GM12878 (cell line): ENCODE data around the gene RSL24D1. TPM values are rescaled to one million over a fixed set of nuclear protein-coding genes. Genes with fewer than 3 reads are reported as not detected.

ENCODE experiments used
- ATAC-seq: fragments of 200-7000 bp; cut with Tn5 transposase; 3 replicates; pipeline ENCODE4 v1.9.1; 2020; ENCODE audit warnings: mild to moderate bottlenecking, moderate library complexity
- Bru-seq: library from RNA; stranded (reverse); fragments of 400-500 nt; gene quantifications from one replicate; lab custom pipeline; 2021; lab: Mats Ljungman, UMichigan
- BruChase-seq, 2 experiments: library from RNA; stranded (reverse); fragments of 400-500 nt; gene quantifications; one replicate each; lab custom pipeline; 2021; lab: Mats Ljungman, UMichigan
- BruUV-seq: library from RNA; stranded (reverse); fragments of 400-500 nt; replicated peaks from 2 replicates; lab custom pipeline; 2021; lab: Mats Ljungman, UMichigan
- CTCF ChIA-PET: fragments of 300-600 bp; sonication (Branson Sonifier 250); formaldehyde crosslinking; extraction: SDS; loops from one replicate; lab custom pipeline; 2021; ENCODE audit warnings: inconsistent platforms; lab: Yijun Ruan, JAX
- POLR2A ChIA-PET: fragments of 350-600 bp; formaldehyde crosslinking; extraction: SDS; loops from one replicate; lab custom pipeline; 2021; ENCODE audit warnings: inconsistent platforms; lab: Charles Lee
- RAD21 ChIA-PET: fragments of 300-600 bp; sonication (Branson Sonifier 250); formaldehyde crosslinking; loops from one replicate; lab custom pipeline; 2023; ENCODE audit warnings: antibody characterized with exemption; ENCODE audit not compliant: unreplicated experiment; lab: Charles Lee
- SMC1A ChIA-PET: fragments of 300-600 bp; sonication (Branson Sonifier 250); formaldehyde crosslinking; loops from one replicate; lab custom pipeline; 2023; ENCODE audit not compliant: unreplicated experiment, uncharacterized antibody; lab: Charles Lee
- DNase-seq: peaks from one replicate; pipeline ENCODE4 v3.0.0-alpha.2; 2011; ENCODE audit warnings: low read depth, low spot score
- FAIRE-seq: peaks from 3 replicates; lab custom pipeline; 2011; peaks lifted over from hg19 to GRCh38; lab: Jason Lieb, UNC
- H2AFZ ChIP-seq: 2 replicates; pipeline ENCODE4 v1.6.0; 2011; ENCODE audit warnings: low read depth, low read length, control low read depth; ENCODE audit not compliant: control insufficient read depth
- H3K27ac ChIP-seq: 2 replicates; pipeline ENCODE4 v1.5.1; 2011; ENCODE audit warnings: control low read depth; ENCODE audit not compliant: control insufficient read depth, insufficient read depth
- H3K27me3 ChIP-seq, 2 experiments: replicated peaks in 1 of 2; 2 replicates each; pipeline versions ENCODE4 v1.6.0 to v1.6.1; 2011; ENCODE audit warnings: low read length in 1 of 2; ENCODE audit not compliant: control insufficient read depth in 2 of 2, insufficient read depth in 2 of 2
- H3K36me3 ChIP-seq, 2 experiments: 2 replicates each; pipeline ENCODE4 v1.5.1; 2011; ENCODE audit warnings: low read length in 1 of 2; ENCODE audit not compliant: control insufficient read depth in 2 of 2, insufficient read depth in 2 of 2
- H3K4me1 ChIP-seq: 2 replicates; pipeline ENCODE4 v1.6.1; 2011; ENCODE audit warnings: mild to moderate bottlenecking, low read length, moderate library complexity, mixed read lengths; ENCODE audit not compliant: control insufficient read depth, insufficient read depth
- H3K4me2 ChIP-seq: 2 replicates; pipeline ENCODE4 v1.6.0; 2011; ENCODE audit warnings: control low read depth; ENCODE audit not compliant: control insufficient read depth, insufficient read depth
- H3K4me3 ChIP-seq: fragments of 200-600 bp; sonication (generic); 2 replicates; pipeline ENCODE4 v1.5.1; 2016
- H3K79me2 ChIP-seq: 2 replicates; pipeline ENCODE4 v1.6.0; 2011; ENCODE audit warnings: low read length; ENCODE audit not compliant: control insufficient read depth, insufficient read depth
- H3K9ac ChIP-seq: 2 replicates; pipeline ENCODE4 v1.8.0; 2011; ENCODE audit warnings: low read length, control low read depth, mixed read lengths; ENCODE audit not compliant: control insufficient read depth, insufficient read depth
- H3K9me3 ChIP-seq: replicated peaks from 3 replicates; pipeline ENCODE4 v1.5.1; 2011; ENCODE audit warnings: mild to moderate bottlenecking, low read length; ENCODE audit not compliant: control insufficient read depth, insufficient read depth
- H4K20me1 ChIP-seq: 2 replicates; pipeline ENCODE4 v1.6.0; 2011; ENCODE audit not compliant: control insufficient read depth, insufficient read depth
- HCFC1 ChIP-seq: fragments of 150-350 bp; IDR thresholded peaks from 2 replicates; pipeline ENCODE4 v1.6.1; 2014; ENCODE audit warnings: low read length
- MTA2 ChIP-seq: fragments of 450-650 bp; IDR thresholded peaks from 2 replicates; pipeline ENCODE4 v1.6.1; 2016; ENCODE audit warnings: low read depth, mild to moderate bottlenecking, moderate library complexity
- RAD21 ChIP-seq: IDR thresholded peaks from 2 replicates; pipeline ENCODE4 v1.6.1; 2011; ENCODE audit warnings: mild to moderate bottlenecking, low read depth, low read length, moderate library complexity; ENCODE audit not compliant: insufficient read depth
- SIX5 ChIP-seq: IDR thresholded peaks from 2 replicates; pipeline ENCODE4 v1.6.1; 2011; ENCODE audit warnings: mild to moderate bottlenecking, low read depth, low read length, moderate library complexity; ENCODE audit not compliant: severe bottlenecking
- SMAD1 ChIP-seq: fragments of 450-650 bp; IDR thresholded peaks from 2 replicates; pipeline ENCODE4 v1.6.1; 2018; ENCODE audit warnings: mild to moderate bottlenecking, low read depth; ENCODE audit not compliant: partially characterized antibody
- SUPT20H ChIP-seq: IDR thresholded peaks from 2 replicates; pipeline ENCODE4 v1.6.1; 2011; ENCODE audit warnings: low read depth, mild to moderate bottlenecking, low read length, moderate library complexity, borderline replicate concordance; ENCODE audit not compliant: control insufficient read depth
- WGBS: methylation state at CpG from one replicate; pipeline ENCODE4 v1.1.6; 2016; ENCODE audit warnings: low lambda C conversion rate; ENCODE audit not compliant: insufficient replicate concordance, insufficient coverage; ENCODE audit errors: missing lambda C conversion rate; 5-methylcytosine and 5-hydroxymethylcytosine counted together
- in situ Hi-C: fragments of 300-500 bp; cut with MboI; formaldehyde crosslinking; loops from 9 replicates; pipeline ENCODE4 v1.14.3; 2018; ENCODE audit warnings: mixed read lengths
- intact Hi-C: fragments of 100-400 bp; cut with micrococcal nuclease; formaldehyde crosslinking; loops from one replicate; pipeline ENCODE4 v1.14.2; 2022; ENCODE audit not compliant: unreplicated experiment
- long read RNA-seq, 2 experiments: library from polyadenylated mRNA; unstranded; transcript quantifications; one replicate each; pipeline ENCODE4 v2.0.0, GENCODE V29; 2019 to 2020
- polyA minus RNA-seq, 3 experiments: library from RNA; depleted of rRNA, polyadenylated mRNA; stranded (reverse); fragments of >200 nt; gene quantifications; 2 replicates each; pipeline ENCODE4 v1.2.3, GENCODE V29; 2011
- polyA plus RNA-seq, 11 experiments: library from polyadenylated mRNA; depleted of rRNA in 4 of 11; unstranded in 6 of 11; stranded (reverse) in 5 of 11; fragments of >200 nt; fragmentation: Nextera tagmentation in 4 of 11; fragmentation: Illumina TruSeq in 1 of 11; extraction: Ambion mirVana in 4 of 11; extraction: Trizol in 1 of 11; gene quantifications; 1 replicate in 1 of 11; 2 replicates in 10 of 11; pipeline versions ENCODE4 v1.2.1 to v1.2.3, GENCODE V29; 2011 to 2016; ENCODE audit warnings: inconsistent platforms in 2 of 11, missing spikeins in 2 of 11, low read depth in 1 of 11
- total RNA-seq, 4 experiments: library from RNA; depleted of rRNA in 3 of 4; stranded (reverse); fragments of >200 nt in 3 of 4; fragmentation: Illumina TruSeq in 1 of 4; extraction: Trizol in 1 of 4; gene quantifications; 2 replicates each; pipeline versions ENCODE4 v1.2.1 to v1.2.3, GENCODE V29; 2013 to 2021
- TF ChIP-seq, protein P1 (sequence below): fragments of 450-650 bp; conservative IDR thresholded peaks from 2 replicates; pipeline ENCODE4 v1.6.1; 2017; ENCODE audit warnings: mild to moderate bottlenecking, moderate library complexity
- TF ChIP-seq, protein P2 (sequence below): fragments of 450-650 bp; IDR thresholded peaks from 2 replicates; pipeline ENCODE4 v1.6.1; 2017; ENCODE audit warnings: mild to moderate bottlenecking

The RSL24D1 gene
- 43.7 and 44.6 TPM in 2 replicates for total RNA-seq (2013; cell fraction: nucleolus; rRNA removed)
- total RNA-seq (2014; rRNA removed) (94.9 and 127 TPM in 2 replicates), total RNA-seq (2014; rRNA removed; fragmentation: Illumina TruSeq; extraction: Trizol) (133 and 134 TPM in 2 replicates), total RNA-seq (2021) (97.4 and 101 TPM in 2 replicates), polyA plus RNA-seq (2011; rRNA removed) (146 and 264 TPM in 2 replicates), polyA plus RNA-seq (2014; fragmentation: Illumina TruSeq; extraction: Trizol) (107 and 131 TPM in 2 replicates), polyA plus RNA-seq (2014; fragmentation: Nextera tagmentation; extraction: Ambion mirVana) (100 to 1,000 TPM; 198 to 249 TPM), polyA plus RNA-seq (2014; rRNA removed) (81.4 and 95.0 TPM in 2 replicates), polyA plus RNA-seq (2016; fragmentation: Nextera tagmentation; extraction: Ambion mirVana) (100 to 1,000 TPM; 115 to 126 TPM), polyA minus RNA-seq (2011; rRNA and poly(A)+ RNA removed) (22.1 and 37.0 TPM in 2 replicates), Bru-seq, nascent RNA (percentile 98 among the genes with signal in this experiment), BruChase-seq, experiment 1, labeled RNA remaining after a 6-hour chase (percentile 97 among the genes with signal in this experiment), BruChase-seq, experiment 2, labeled RNA remaining after a 2-hour chase (percentile 97 among the genes with signal in this experiment)
- polyA plus RNA-seq (2011; ENCODE audit: low read depth), result 54.2 TPM
- 29.2 and 33.1 TPM in 2 replicates for polyA plus RNA-seq (2011; cell fraction: cytosol; rRNA removed)
- polyA plus RNA-seq (2011; cell fraction: nucleus; rRNA removed), result 27.3 and 34.9 TPM in 2 replicates
- 124 and 129 TPM in 2 replicates for polyA plus RNA-seq (2012)
- 14.4 and 21.5 TPM in 2 replicates for polyA minus RNA-seq (2011; cell fraction: cytosol; rRNA and poly(A)+ RNA removed)
- polyA minus RNA-seq (2011; cell fraction: nucleus; rRNA and poly(A)+ RNA removed), result 29.5 and 40.5 TPM in 2 replicates
- long read RNA-seq, experiment 1, transcript RSL24D1-201 (6 exons, 2,015 nt), result major isoform, 194 of 200 reads
- long read RNA-seq, experiment 1, partial matches to known transcripts, result 5 of 200 reads
- long read RNA-seq, experiment 1, other reads (novel, unspliced or antisense), result 1 of 200 reads
- long read RNA-seq, experiment 2, transcript RSL24D1-201 (6 exons, 2,015 nt), result major isoform, 1,027 of 1,060 reads
- long read RNA-seq, experiment 2, partial matches to known transcripts, result 26 of 1,060 reads
- long read RNA-seq, experiment 2, other reads (novel, unspliced or antisense), result 7 of 1,060 reads

DNA sequence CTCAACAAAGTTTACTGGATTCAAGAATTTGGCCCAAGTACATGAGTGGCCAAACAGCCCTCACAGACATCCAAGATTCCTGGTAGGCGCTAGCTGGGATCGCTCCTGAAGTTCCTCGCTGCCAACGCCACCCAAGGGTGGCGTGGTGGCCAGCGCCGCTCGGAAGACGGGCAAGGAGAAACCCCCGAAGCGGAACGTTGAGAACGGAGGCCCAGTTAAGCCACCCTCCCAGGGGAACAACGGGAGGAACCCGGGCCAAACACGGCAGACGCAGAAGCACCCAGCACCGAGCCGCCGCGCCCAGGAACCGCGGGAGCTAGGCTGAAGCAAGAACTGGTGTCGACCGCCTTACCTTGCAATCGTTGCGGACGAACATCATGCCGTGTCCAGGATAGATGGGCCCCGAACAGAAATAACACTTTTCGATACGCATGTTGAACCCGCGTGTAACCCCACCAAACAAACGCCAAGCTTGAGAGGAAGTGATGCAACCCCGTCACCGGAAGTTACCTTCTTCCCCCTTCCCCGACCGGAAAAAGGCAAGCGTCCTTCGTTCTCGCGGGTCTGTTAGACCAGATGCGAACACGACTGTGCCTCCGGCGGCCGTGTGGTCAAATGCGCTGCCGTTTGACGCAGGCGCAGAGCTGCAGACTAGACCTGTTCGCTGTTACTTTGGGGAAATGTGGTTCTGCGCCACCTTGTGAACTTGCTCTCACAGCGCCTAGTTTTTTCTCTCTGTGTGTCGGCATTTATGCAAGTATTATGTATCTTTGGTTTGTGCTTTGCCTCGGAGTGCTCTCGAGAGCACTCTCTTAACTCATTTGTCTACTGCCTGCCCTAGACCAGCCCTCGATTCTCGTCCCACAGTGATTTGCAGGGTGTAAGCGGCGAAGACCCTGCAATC is at the start of gene RSL24D1:
Gene RSL24D1 (minus strand): TSS at position 484 of the 904 bp plus-strand sequence. CDS start 51 bp downstream, at position 433.
- POLR2A ChIA-PET, result interaction anchor here (0.9 to 1.2 kb wide), 2 partner anchors 20 to 1220 kb away, joined by 4 to 5 read pairs; no protein-coding TSS in a partner anchor
- TSS peak; percentile 76 for BruUV-seq
- H3K4me1 ChIP-seq, result peaks cover 2% of the 10 kb centered on the region; the same call in 1 of the 2 replicates
- TF ChIP-seq SUPT20H (no peak), SIX5 (peak; percentile 17), RAD21 (0 out of 2 replicates have a peak, but pooled peaks have one; percentile 26), MTA2 (no peak), SMAD1 (no peak), HCFC1 (peak; percentile 61)
- TF ChIP-seq, protein P1, sequence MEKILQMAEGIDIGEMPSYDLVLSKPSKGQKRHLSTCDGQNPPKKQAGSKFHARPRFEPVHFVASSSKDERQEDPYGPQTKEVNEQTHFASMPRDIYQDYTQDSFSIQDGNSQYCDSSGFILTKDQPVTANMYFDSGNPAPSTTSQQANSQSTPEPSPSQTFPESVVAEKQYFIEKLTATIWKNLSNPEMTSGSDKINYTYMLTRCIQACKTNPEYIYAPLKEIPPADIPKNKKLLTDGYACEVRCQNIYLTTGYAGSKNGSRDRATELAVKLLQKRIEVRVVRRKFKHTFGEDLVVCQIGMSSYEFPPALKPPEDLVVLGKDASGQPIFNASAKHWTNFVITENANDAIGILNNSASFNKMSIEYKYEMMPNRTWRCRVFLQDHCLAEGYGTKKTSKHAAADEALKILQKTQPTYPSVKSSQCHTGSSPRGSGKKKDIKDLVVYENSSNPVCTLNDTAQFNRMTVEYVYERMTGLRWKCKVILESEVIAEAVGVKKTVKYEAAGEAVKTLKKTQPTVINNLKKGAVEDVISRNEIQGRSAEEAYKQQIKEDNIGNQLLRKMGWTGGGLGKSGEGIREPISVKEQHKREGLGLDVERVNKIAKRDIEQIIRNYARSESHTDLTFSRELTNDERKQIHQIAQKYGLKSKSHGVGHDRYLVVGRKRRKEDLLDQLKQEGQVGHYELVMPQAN, result peak; percentile 90
- TF ChIP-seq, protein P2, sequence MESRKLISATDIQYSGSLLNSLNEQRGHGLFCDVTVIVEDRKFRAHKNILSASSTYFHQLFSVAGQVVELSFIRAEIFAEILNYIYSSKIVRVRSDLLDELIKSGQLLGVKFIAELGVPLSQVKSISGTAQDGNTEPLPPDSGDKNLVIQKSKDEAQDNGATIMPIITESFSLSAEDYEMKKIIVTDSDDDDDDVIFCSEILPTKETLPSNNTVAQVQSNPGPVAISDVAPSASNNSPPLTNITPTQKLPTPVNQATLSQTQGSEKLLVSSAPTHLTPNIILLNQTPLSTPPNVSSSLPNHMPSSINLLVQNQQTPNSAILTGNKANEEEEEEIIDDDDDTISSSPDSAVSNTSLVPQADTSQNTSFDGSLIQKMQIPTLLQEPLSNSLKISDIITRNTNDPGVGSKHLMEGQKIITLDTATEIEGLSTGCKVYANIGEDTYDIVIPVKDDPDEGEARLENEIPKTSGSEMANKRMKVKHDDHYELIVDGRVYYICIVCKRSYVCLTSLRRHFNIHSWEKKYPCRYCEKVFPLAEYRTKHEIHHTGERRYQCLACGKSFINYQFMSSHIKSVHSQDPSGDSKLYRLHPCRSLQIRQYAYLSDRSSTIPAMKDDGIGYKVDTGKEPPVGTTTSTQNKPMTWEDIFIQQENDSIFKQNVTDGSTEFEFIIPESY, result no peak

More for the DNA sequence above, at the start of gene RSL24D1:
- ChIA-PET CTCF (interaction anchor here (0.8 to 2.6 kb wide), 16 partner anchors 11 to 1305 kb away, joined by 3 to 12 read pairs (median 4); partner anchors contain the start of genes PIGB and PIGBOS1), SMC1A (interaction anchor here (0.6 to 2.4 kb wide), 11 partner anchors 9 to 1386 kb away, joined by 3 to 9 read pairs (median 4); no protein-coding TSS in a partner anchor), RAD21 (interaction anchor here (0.6 to 1.9 kb wide), 13 partner anchors 21 to 1305 kb away, joined by 3 to 8 read pairs (median 3); partner anchors contain the start of genes CCPG1, PIERCE2, PIGB and PIGBOS1)
- WGBS, result 1% methylated on average over 62 of the region's 62 CpGs
- Histone ChIP-seq H4K20me1 (no peaks in the 10 kb centered on the region), H3K9ac (peak within 1 kb of the TSS; percentile 98), H3K4me2 (peak within 1 kb of the TSS; percentile 86), H3K27me3 (no peaks in the 10 kb centered on the region), H3K9me3 (no peaks in the 10 kb centered on the region; the same call in 2 of the 3 replicates), H3K79me2 (peaks cover 51% of the 10 kb centered on the region), H3K36me3 (peaks cover 0 to 8% of the 10 kb centered on the region in 2 experiments; a peak in 1 of 4 replicates), H2AFZ (peak within 1 kb of the TSS; percentile 100), H3K27ac (peak within 1 kb of the TSS; percentile 93), H3K4me3 (peak within 1 kb of the TSS; percentile 99)
- intact Hi-C loops (loop anchor here (10.0 kb wide), 1 partner anchor 208 kb away; the partner anchor contains the start of genes CCPG1 and PIERCE2), in situ Hi-C loops (no loop called here)
- peak; percentile 97 for DNase-seq
- ATAC-seq, result peak; percentile 97
- peak; percentile 91 for FAIRE-seq
